D341Med (cell line): Measurements from ENCODE around the gene WDR87.

Experiments used
- DNase-seq: peaks from one replicate; pipeline ENCODE4 v3.0.0; 2012; ENCODE audit warnings: low spot score

Gene WDR87

GRCh38 chr19:37905946-37906868 is at the start of gene WDR87:
Gene WDR87, minus strand, starts transcription at chr19:37906594. Its CDS starts 8,355 bp downstream, at chr19:37898239.
- peak; percentile 90 for DNase-seq

GRCh38 chr19:37955986-37956385 is 49.6 kb upstream of the WDR87 start:
- no peak for DNase-seq

GRCh38 chr19:37954421-37954874 is 48.1 kb upstream of the WDR87 start:
- no peak for DNase-seq

GRCh38 chr19:37953918-37954303 is 47.5 kb upstream of the WDR87 start:
- DNase-seq: no peak

- DNase-seq: no peak
Measured at GRCh38 chr19:37953171-37953917, 47.0 kb upstream of the WDR87 start.

GRCh38 chr19:37951816-37952210 is 45.4 kb upstream of the WDR87 start:
- no peak for DNase-seq

- DNase-seq: no peak
Measured at GRCh38 chr19:37950471-37951175, 44.2 kb upstream of the WDR87 start.

GRCh38 chr19:37948362-37948761 is 42.0 kb upstream of the WDR87 start:
- no peak for DNase-seq

GRCh38 chr19:37947778-37948177 is 41.4 kb upstream of the WDR87 start:
- no peak for DNase-seq

GRCh38 chr19:37946132-37946531 is 39.7 kb upstream of the WDR87 start:
- no peak for DNase-seq

GRCh38 chr19:37943480-37943879 is 37.1 kb upstream of the WDR87 start:
- DNase-seq: no peak

- DNase-seq: no peak
Measured at GRCh38 chr19:37942516-37942902, 36.1 kb upstream of the WDR87 start.

GRCh38 chr19:37941782-37942515 is 35.6 kb upstream of the WDR87 start:
- no peak for DNase-seq

GRCh38 chr19:37938353-37938752 is 32.0 kb upstream of the WDR87 start:
- DNase-seq: no peak

GRCh38 chr19:37936886-37937285 is 30.5 kb upstream of the WDR87 start:
- no peak for DNase-seq

GRCh38 chr19:37936166-37936565 is 29.8 kb upstream of the WDR87 start:
- no peak for DNase-seq

- DNase-seq: no peak
Measured at GRCh38 chr19:37935341-37935740, 28.9 kb upstream of the WDR87 start.

- DNase-seq: no peak
Measured at GRCh38 chr19:37933937-37934358, 27.6 kb upstream of the WDR87 start.

GRCh38 chr19:37932985-37933936 is 26.9 kb upstream of the WDR87 start:
- no peak for DNase-seq

- DNase-seq: peak; percentile 62
Measured at GRCh38 chr19:37931881-37932655, 25.7 kb upstream of the WDR87 start.
